GM12892 (cell line): ENCODE measurements around the gene LRRC3.
"Not testable (repeated sequence)": the region's sequence is repeated elsewhere in the genome, so short reads cannot be mapped to it uniquely, and the experiment has no call there.

ENCODE experiments used
- POLR2A ChIP-seq: IDR thresholded peaks from 2 replicates; pipeline ENCODE4 v1.6.1; 2011; ENCODE audit warnings: low read depth, low read length, control low read depth
- POLR2AphosphoS5 ChIP-seq: IDR thresholded peaks from 2 replicates; pipeline ENCODE4 v1.6.1; 2011; ENCODE audit warnings: low read depth, low read length, control low read depth
- TAF1 ChIP-seq: IDR thresholded peaks from 2 replicates; pipeline ENCODE4 v1.6.1; 2011; ENCODE audit warnings: low read depth, mild to moderate bottlenecking, control low read depth, low read length, borderline replicate concordance

DNA sequence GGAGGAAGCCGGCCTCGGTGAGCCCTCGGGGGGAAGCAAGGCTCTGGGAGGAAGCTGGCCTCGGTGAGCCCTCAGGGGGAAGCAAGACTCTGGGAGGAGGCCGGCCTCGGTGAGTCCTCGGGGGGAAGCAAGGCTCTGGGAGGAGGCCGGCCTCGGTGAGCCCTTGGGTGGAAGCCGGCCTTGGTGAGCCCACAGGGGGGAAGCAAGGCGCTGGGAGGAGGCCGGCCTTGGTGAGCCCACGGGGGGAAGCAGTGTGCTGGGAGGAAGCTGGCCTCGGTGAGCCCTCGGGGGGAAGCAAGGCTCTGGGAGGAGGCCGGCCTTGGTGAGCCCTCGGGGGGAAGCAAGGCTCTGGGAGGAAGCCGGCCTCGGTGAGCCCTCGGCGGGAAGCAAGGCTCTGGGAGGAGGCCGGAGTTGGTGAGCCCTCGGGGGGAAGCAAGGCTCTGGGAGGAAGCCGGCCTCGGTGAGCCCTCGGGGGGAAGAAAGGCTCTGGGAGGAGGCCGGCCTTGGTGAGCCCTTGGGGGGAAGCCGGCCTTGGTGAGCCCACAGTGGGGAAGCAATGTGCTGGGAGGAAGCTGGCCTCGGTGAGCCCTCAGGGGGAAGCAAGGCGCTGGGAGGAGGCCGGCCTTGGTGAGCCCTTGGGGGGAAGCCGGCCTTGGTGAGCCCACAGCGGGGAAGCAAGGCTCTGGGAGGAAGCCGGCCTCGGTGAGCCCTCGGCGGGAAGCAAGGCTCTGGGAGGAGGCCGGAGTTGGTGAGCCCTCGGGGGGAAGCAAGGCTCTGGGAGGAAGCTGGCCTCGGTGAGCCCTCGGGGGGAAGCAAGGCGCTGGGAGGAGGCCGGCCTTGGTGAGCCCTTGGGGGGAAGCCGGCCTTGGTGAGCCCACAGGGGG is 47.9 kb downstream of the LRRC3 start:
- TF ChIP-seq POLR2A, POLR2AphosphoS5, TAF1: not testable (repeated sequence)
